Left ventricle myocardium inferior (tissue), 1 donor: ENCODE results near the gene NTF3. TPM values are rescaled to one million over a fixed set of nuclear protein-coding genes. Genes with fewer than 3 reads are reported as not detected.

ENCODE experiments used
- DNase-seq: peaks from one replicate; pipeline ENCODE4 v3.0.0-alpha.2; 2020
- H3K27ac ChIP-seq: fragments of 200-600 bp; replicated peaks from 2 replicates; pipeline ENCODE4 v1.8.0; 2021
- H3K27me3 ChIP-seq: fragments of 200-600 bp; 2 replicates; pipeline ENCODE4 v1.8.0; 2021; ENCODE audit warnings: low read depth
- H3K36me3 ChIP-seq: fragments of 200-600 bp; 2 replicates; pipeline ENCODE4 v1.8.0; 2021
- H3K4me1 ChIP-seq: fragments of 200-600 bp; 2 replicates; pipeline ENCODE4 v1.8.0; 2021
- H3K4me3 ChIP-seq: fragments of 200-600 bp; 2 replicates; pipeline ENCODE4 v1.8.0; 2021; ENCODE audit warnings: mild to moderate bottlenecking, moderate library complexity
- H3K9me3 ChIP-seq: fragments of 200-600 bp; replicated peaks from 2 replicates; pipeline ENCODE4 v1.8.0; 2021
- CTCF ChIP-seq: fragments of 200-600 bp; IDR thresholded peaks from 2 replicates; pipeline ENCODE4 v1.8.0; 2021; ENCODE audit warnings: antibody characterized with exemption, mild to moderate bottlenecking, borderline replicate concordance
- intact Hi-C: fragments of 100-400 bp; cut with micrococcal nuclease; formaldehyde crosslinking; loops from one replicate; pipeline ENCODE4 v1.11.0; 2022
- total RNA-seq: library from RNA; stranded (reverse); fragmentation: NEBNext Ultra II Directional; extraction: Animal tissue kit (Norgen Biotek cat#: 25700); gene quantifications from one replicate; pipeline ENCODE4 v1.2.1, GENCODE V29; 2021
- donor health status: DM: no; HTN: yes; CAD: no; lungs with severe emphysema.

Gene NTF3
- total RNA-seq, 1 donor from 2014 or later = 0.99 TPM

GRCh38 chr12:5498076-5498475, 66.2 kb downstream of the NTF3 start:
- intact Hi-C loops = no loop called here
- TF ChIP-seq CTCF = no peak
- peaks cover 9% of the 10 kb centered on the region for H3K36me3 ChIP-seq
- no peaks in the 10 kb centered on the region for H3K9me3 ChIP-seq
- no peak for DNase-seq
- no peak overlapping the region for H3K4me3 ChIP-seq
- H3K27ac ChIP-seq = no peak overlapping the region
- H3K27me3 ChIP-seq = peaks cover 15% of the 10 kb centered on the region
- H3K4me1 ChIP-seq = no peaks in the 10 kb centered on the region

- TF ChIP-seq CTCF = no peak
- intact Hi-C loops = no loop called here
- H3K27me3 ChIP-seq = peaks cover 10% of the 10 kb centered on the region
- no peaks in the 10 kb centered on the region for H3K9me3 ChIP-seq
- DNase-seq = no peak
- H3K36me3 ChIP-seq = peaks cover 9% of the 10 kb centered on the region
- no peak overlapping the region for H3K27ac ChIP-seq
- H3K4me1 ChIP-seq = no peaks in the 10 kb centered on the region
- no peak overlapping the region for H3K4me3 ChIP-seq
Observed at GRCh38 chr12:5498806-5499205, 66.9 kb downstream of the NTF3 start.

- intact Hi-C loops = no loop called here
- DNase-seq = no peak
- H3K27me3 ChIP-seq = peaks cover 5% of the 10 kb centered on the region
- H3K9me3 ChIP-seq = no peaks in the 10 kb centered on the region
- no peaks in the 10 kb centered on the region for H3K4me1 ChIP-seq
- H3K27ac ChIP-seq = no peak overlapping the region
- H3K4me3 ChIP-seq = no peak overlapping the region
- TF ChIP-seq CTCF = no peak
- peaks cover under 1% of the 10 kb centered on the region for H3K36me3 ChIP-seq
Observed at GRCh38 chr12:5499566-5500330, 67.8 kb downstream of the NTF3 start.

- H3K9me3 ChIP-seq = no peaks in the 10 kb centered on the region
Observed at GRCh38 chr12:5500331-5500659, 68.4 kb downstream of the NTF3 start.

GRCh38 chr12:5503774-5504173, 71.9 kb downstream of the NTF3 start:
- Histone ChIP-seq H3K4me1 (peaks cover 18% of the 10 kb centered on the region), H3K27me3 (peaks cover 11% of the 10 kb centered on the region), H3K27ac (no peak overlapping the region), H3K4me3 (no peak overlapping the region), H3K36me3 (no peaks in the 10 kb centered on the region), H3K9me3 (no peaks in the 10 kb centered on the region)
- intact Hi-C loops = no loop called here
- no peak for TF ChIP-seq CTCF
- no peak for DNase-seq

More at GRCh38 chr12:5500331-5500659, 68.4 kb downstream of the NTF3 start:
- DNase-seq = no peak
- H3K4me3 ChIP-seq = no peak overlapping the region
- no peaks in the 10 kb centered on the region for H3K4me1 ChIP-seq
- H3K36me3 ChIP-seq = no peaks in the 10 kb centered on the region
- H3K27ac ChIP-seq = no peak overlapping the region
- TF ChIP-seq CTCF = no peak
- H3K27me3 ChIP-seq = peaks cover 10% of the 10 kb centered on the region
- intact Hi-C loops = no loop called here
